GM18861 (cell line): ENCODE measurements around the gene VAMP3.

ENCODE experiments used
- ATAC-seq: cut with Tn5 transposase; IDR thresholded peaks from one replicate; pipeline ENCODE4 v1.9.1; 2021; ENCODE audit not compliant: unreplicated experiment

VAMP3 gene

DNA sequence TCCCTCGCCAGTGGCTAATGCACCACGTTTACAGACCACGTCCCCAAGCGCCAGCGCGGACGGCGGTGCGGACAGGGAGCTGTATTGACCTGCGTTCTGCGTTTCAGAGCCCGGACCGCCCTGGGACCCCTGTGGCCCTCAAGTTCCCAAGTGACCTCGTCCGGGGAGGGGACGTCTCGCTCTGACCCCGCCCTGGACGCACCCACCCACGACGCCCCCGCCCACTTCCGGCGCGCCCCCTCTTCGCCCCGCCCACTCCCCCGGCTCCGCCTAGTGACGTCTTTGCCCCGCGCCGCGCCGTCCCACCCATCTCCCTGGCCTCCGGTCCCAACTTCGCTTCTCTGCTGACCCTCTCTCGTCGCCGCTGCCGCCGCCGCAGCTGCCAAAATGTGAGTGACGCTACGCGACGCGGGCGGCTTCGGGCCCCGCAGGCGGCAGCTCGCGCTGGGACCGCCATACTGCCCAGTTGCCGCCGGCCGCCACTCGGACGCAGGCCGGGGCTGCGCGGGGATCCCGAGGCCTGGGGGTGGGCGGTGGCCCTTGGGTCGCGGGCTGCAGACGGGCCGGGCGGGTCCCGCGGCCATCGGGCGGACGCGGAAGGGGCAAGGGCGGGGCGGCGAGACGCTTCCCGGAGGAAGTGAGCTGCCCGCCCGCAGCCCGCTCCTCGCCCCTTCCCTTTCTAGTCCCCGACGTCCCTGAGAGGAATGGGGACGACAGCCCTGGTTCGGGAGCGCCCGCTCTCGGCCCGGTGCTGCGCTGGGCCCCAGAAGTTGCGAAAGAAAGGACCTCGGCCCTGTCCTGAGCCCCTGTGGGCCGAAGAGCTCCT, at the start of gene VAMP3:
Gene VAMP3 (plus strand): TSS at position 300 of the 826 bp plus-strand sequence. CDS start 88 bp downstream, at position 388.
- ATAC-seq: peak; percentile 55

- ATAC-seq: no peak
These were observed 49.0 kb upstream of the VAMP3 start for GRCh38 chr1:7721940-7722669.

- ATAC-seq: no peak
These were observed 48.5 kb upstream of the VAMP3 start for GRCh38 chr1:7722670-7723012.

- no peak for ATAC-seq
These were observed 44.5 kb upstream of the VAMP3 start for GRCh38 chr1:7726623-7727022.

DNA sequence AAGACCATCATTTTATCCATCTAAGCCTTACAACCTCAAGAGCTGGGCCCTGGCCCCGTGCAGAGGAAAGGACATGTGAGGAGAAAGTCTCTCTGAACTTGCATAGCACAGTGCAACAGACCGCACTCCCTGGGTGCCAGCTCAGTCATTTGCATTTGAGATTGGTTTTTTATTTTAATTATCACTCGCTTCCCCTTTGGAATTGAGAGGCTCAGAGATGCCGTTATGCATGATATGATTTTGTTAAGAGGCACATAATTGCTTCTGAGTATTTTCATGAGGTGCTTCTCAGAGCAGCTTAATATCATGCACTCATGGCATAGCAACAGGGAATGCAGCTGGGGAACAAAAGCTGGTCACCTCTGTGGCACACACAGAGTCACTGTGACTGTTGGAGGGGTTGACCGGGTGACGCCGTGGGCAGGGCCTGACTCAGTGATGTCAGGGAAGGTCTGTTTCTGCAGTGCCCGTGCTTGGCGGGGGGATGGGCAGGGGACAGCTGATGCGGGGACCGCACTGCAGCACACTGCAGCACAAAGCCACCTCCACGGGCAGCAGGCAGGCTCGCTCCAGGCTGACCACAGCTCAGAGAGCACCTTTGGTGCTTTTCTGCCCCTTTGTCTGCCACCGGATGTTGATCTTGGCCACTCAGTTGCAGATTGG, 43.2 kb upstream of the VAMP3 start:
- ATAC-seq: no peak

DNA sequence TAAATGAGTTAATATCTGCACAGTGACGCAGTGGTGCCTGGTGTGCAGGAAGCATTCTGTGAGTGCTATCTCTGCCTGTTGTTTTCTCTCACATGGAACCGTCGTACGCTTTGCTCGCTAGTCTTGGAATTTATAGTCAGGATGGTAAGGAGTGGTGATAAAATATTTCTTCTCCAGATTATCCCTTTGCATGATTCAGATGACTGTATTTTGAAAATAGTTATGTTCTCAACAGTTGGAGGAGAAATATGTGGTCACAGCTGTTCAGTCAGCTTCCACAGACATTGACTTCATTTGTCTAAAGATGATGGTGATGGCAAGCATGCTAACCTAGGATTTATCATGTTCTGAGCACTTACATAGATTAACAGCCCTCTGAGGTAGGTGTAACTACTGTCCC, 41.3 kb upstream of the VAMP3 start:
- ATAC-seq: no peak

- ATAC-seq: no peak
These were observed 38.8 kb upstream of the VAMP3 start for GRCh38 chr1:7732331-7732730.

DNA sequence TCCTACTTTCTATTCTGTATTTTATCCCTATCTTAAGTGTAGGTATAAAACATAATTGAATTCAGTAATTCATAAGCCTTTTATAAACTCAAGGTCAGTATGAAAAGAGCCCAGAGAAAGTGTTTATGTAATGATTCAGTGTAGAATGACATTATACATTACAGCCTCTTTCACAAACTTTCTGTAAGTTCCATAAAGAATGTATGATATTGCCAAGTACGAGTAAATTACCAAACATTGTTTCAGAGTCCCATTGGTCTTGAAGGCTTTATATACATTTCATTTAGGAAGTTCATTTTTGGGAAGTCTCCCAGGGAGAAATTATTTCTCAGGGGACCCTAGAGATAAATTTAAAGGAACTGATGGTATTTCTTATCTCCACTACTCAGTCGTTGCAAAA, 37.8 kb upstream of the VAMP3 start:
- no peak for ATAC-seq

DNA sequence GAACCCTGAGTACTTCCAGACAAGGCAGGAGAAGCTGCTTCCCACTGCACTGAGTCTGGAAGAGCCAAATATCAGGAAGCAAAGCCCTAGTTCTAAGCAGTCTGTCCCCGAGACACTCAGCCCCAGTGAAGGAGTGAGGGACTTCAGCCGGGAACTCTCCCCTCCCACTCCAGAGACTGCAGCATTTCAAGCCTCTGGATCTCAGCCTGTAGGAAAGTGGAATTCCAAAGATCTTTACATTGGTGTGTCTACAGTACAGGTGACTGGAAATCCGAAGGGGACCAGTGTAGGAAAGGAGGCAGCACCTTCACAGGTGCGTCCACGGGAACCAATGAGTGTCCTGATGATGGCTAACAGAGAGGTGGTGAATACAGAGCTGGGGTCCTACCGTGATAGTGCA, 33.1 kb upstream of the VAMP3 start:
- no peak for ATAC-seq

GRCh38 chr1:7743346-7743745, 27.8 kb upstream of the VAMP3 start:
- ATAC-seq: no peak

- ATAC-seq: no peak
These were observed 26.2 kb upstream of the VAMP3 start for GRCh38 chr1:7744882-7745281.

- no peak for ATAC-seq
These were observed 25.3 kb upstream of the VAMP3 start for GRCh38 chr1:7745783-7746182.

DNA sequence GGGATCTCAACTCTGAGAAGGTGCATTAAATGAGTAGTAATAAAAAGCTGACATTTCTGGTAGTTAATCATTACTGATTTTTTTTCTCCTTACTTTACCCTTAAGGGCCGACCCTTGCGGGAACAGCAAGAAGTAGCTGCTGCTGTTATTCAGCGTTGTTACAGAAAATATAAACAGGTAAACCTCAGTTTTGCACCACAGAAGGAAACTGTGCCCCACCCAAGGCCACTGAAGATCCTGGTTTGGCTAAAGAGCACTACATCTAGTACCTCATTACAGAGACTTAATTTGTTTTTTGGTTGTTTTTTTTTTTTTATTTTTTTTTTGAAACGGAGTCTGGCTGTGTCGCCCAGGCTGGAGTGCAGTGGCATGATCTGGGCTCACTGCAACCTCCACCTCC, 23.5 kb upstream of the VAMP3 start:
- ATAC-seq: no peak

DNA sequence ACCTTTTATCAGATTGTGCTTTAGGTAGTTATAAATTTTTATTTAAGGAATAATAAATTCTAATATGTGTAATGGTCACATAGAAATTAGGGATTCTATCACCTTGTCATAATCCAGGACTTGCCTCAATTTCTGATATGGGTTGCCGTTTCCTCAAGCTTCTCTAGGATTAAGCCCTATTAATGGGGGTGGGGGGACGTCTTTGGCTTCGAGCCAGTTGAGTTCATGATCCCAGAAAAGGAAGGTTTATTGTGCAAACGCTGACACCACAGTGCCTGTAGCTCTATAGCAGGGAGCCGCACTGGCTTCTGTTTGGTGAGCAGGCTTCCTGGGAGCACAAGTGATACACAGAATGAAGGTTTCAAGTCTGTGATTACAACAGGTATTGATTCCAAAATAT, 22.0 kb upstream of the VAMP3 start:
- no peak for ATAC-seq

DNA sequence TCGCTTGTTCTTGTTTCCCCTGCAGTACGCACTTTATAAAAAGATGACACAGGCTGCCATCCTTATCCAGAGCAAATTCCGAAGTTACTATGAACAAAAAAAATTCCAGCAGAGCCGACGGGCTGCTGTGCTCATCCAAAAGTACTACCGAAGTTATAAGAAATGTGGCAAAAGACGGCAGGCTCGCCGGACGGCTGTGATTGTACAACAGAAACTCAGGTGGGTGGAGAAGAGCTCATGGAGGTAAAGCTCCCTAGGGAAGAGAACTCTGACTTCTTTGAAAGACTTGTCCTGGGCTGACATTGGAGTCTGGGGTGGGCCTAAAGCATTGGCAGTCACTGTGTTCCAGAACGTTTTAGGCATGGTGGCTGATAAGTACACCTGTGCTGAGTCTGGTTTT, 19.9 kb upstream of the VAMP3 start:
- no peak for ATAC-seq

GRCh38 chr1:7752512-7753417, 18.3 kb upstream of the VAMP3 start:
- ATAC-seq: no peak

DNA sequence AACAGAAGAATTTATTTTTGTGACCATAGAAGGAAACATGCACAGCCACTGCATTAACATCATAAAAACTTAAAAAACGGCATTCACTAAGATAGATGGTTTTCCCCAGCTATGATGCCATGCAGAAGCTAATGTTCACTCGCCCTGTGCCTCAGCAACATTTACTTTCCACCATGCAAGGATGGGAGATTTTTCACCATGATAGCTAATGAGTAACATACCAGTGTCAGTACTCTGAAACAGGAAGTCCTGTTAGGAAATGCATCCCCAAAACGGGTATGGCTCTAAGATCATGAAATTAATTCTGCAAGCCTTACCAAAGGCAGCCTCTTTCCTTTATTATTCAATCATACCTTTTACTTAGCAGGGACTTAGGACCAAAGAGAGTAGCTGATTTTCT, 17.5 kb upstream of the VAMP3 start:
- no peak for ATAC-seq

DNA sequence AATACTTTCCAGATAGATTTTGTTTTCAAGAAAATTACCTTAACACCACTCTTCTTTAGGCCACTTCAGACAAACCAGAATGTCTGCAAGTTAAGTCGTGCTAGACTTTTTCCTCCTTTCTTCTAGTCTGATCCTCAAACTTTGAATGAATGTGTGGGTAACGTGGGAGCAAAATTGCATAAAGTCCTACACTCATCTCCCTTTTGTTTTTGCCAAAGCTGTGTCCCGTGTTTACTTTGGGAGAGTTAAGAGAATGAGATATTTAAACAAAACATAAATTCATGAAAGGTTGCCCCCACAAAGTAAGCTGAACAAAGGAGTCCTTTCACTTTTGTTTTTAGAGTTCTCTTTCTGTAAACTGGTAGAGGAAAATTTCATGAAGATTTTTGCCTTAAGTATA, 16.9 kb upstream of the VAMP3 start:
- no peak for ATAC-seq

DNA sequence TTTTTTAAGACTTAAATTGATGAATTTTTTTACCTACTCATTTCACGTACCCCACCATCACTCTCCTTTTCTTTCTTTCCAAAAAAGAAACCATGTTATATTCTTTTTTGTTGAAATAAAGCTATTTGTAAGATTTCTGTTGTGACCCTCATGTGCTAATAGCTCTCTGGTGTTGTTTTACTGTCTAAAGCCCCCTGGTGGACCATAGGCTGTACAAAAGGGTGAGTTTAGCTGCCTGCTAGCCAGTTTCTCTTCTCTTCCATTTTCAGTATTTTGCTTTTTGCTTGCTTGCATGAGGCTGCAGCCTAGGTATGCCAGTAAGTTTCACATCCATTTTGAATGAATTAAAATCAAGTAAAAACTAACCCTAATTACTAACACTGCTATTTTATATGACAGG, 15.6 kb upstream of the VAMP3 start:
- ATAC-seq: no peak

DNA sequence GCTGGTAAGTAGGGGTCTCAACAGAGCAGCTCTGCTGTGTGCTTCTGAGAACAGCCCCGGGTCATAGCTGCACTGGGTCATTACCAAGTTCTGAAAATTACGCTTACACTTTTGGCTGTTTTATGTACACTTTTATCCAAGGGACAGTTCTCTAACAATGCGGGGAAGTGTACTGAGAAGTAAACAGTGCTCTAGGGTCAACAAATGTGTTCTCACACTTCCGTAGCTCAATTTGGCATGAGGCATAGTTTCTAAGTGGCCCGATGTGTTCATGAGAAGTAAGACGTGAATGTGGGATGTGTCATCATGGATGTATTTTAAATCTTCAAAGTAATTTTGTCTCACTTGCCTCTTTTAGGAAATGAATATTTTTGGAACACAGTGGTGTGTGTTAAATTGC, 10.9 kb upstream of the VAMP3 start:
- no peak for ATAC-seq

DNA sequence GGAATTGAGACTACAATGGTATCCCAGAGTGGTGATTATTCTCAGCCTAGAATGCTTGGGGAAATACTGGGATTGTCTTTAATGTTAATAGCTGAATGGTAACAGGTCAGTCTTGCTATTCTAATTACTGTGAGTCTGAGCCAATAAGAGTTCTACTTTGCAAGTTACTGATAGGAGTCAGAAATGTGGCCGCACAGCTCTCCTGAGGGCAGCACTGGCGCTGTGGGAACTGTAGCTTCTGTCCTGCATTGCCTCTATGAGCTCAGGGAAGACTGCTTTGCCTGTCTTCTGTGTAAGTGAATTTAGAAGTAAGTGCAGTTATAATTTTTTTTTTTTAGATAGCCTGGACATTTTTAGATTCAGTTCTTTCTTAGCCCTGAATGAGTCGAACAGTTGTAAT, 10.0 kb upstream of the VAMP3 start:
- ATAC-seq: no peak
